IPS DF 4.7 (cell line): ENCODE measurements around the gene WNK2.
"Not testable (repeated sequence)": the region's sequence is repeated elsewhere in the genome, so short reads cannot be mapped to it uniquely, and the experiment has no call there.

Source experiments
- DNase-seq: peaks from one replicate; pipeline ENCODE4 v3.0.0-alpha.2; 2013; ENCODE audit warnings: low spot score; ENCODE audit errors: extremely low read depth

WNK2 gene

DNA sequence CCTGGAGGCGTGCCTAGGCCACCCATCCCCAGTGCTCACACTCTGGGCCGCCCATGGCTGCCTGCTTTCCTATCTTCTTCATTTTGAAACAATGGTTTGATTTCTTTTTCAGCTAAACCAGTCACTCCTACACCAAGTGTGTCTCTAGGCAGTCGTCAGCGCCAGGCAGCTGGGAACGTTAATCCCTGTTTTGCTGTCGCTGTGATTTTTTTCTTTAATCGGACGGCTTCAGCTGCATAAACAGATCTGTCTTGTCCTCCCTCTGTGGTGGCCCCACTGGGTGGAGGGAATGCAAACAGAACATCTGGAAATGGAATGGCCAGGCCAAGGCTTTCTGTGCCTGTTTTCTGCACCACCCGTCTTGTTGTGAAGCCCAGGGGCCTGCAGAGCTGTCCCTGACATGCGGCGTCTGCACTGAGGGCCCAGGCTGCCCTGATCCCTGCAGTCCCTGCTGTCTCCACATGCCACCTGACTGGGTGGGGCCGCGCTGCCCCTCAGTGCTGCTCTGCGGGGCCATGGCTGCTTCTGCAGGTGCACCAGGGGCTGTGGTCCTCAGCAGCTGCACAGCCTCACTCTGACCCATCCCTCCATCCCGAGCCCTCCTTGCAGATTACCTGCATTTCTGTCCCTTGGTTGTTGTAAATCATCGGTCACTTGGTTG, 51.5 kb downstream of the WNK2 start:
- no peak for DNase-seq

DNA sequence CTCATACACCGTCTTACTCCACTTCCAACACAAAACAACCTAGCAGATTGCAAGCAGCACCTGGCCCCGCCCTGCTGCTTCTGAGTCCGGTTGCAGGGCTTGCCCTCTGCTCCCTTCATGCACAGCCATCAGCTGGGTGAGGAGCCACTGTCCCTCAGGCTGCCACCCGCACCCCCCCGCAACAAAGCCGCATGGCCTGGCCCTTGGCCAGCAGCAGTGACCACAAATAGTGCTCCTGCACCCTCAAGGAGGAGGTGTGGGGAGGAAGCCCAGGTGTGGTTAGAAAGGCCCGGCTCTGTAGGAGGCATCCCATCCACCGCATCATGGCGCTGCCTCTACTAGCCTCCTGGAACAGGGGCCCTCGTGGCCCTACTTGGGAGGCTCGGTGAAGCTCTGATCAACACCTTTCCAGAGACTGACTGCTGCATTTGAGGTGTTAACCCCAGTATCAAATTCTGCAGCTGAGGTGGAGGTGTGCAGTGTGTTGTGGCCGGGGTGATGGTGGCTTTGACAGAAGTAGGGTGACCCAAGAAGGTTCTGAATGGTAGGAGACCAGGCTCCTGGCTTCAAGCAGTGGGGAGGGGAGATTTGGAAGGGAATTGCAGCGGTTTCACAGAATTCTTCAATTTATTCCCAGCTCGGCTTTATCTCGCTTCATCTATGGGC, 52.7 kb downstream of the WNK2 start:
- no peak for DNase-seq

DNA sequence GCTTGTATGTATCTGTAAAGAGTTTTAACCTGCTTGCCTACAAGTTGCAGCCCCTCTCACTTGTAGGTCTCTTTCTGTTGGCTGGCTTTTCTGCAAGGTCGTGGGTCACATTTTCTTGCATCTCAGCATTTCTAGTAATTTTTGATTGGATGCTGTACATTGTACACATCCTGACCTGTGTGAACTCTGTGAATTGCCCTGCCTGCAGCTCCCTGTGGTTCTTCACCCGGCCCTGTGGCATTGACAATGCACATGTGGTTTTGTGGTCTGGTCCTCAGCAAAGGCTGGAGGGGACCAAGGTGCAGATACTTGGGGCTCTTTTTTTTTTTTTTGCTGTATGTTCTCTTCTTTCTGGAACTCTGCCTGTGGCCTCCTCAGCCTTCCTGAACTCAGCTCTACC, 53.6 kb downstream of the WNK2 start:
- no peak for DNase-seq

DNA sequence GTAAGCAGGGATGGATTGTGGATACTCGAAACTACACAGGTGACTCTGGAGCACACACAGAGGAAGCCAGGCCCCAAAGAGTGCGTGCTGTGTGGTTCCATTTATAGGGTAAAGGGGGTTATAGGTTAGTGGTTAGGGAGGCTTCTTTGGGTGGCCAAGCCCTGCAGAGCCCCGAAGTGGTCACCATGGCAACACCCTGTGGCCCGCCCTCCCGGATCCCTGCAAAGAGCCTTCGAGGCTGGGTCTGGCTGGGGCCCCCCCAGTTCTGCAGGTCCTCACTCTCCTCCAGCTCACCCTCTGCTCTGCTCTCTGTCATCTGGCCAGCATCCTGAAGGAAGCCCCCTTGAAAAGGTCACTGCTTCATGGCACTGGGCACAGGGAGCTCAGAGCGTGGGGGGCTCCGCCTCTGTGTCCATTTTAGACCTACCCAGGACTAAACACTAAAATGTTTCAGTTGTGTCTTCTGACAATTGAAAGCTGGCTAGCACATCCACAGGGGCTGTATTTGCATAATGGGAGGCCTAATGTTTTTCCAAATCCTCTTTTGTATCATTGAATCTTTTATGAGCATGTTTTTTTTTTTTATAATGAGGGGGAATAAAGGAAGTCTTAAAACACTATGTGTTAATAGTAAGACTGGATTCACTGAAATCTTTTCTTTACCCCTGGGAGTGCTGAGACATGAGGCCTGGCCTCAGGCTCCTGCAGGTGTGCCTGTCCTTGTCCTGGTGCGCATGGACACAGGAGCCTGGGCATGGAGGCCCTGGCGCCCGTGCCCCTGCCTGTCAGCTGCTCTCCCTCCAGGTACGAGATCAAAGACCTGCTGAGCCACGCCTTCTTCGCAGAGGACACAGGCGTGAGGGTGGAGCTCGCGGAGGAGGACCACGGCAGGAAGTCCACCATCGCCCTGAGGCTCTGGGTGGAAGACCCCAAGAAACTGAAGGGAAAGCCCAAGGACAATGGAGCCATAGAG, 55.3 kb downstream of the WNK2 start:
- no peak for DNase-seq

DNA sequence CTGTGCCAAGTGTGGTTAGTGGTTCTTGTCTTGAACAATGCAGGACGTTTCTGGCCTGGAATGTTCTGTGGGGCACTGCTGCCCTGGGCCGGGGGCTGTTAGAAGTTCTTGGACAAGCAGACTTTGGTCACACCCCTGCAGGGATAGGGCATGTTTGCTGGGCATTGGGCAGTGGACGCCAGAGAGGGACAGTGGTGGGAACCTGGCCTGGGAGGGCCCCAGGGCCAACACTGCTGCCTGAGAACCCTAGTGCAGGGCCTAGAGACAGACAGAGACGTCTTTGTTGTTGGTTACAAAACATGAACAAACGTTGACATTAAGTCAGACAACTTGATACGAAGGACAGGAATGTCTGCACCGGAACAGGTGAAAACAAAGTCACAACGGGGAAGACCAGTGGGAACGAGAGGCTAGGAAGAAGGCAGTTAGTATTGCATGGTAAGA, 57.0 kb downstream of the WNK2 start:
- no peak for DNase-seq

DNA sequence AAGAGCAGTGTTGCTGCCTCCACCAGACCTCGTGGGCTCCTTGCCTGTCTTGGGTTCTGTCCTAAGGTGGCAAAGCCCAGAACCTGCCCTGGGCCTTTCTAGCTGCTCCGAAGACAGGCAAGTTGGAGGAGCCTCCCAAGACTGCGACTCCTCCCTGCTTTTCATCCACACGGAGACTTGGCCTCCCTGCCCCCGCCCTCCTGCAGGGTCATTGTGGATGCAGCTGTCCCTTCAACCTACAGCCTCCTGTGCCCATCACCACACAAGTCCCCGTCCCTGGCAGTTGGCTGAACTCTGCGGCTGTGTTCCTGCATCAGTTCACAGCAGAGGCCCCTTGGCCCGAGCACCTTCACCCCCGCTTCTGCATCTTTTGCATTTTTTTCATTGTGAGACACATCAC, 59.2 kb downstream of the WNK2 start:
- no peak for DNase-seq

DNA sequence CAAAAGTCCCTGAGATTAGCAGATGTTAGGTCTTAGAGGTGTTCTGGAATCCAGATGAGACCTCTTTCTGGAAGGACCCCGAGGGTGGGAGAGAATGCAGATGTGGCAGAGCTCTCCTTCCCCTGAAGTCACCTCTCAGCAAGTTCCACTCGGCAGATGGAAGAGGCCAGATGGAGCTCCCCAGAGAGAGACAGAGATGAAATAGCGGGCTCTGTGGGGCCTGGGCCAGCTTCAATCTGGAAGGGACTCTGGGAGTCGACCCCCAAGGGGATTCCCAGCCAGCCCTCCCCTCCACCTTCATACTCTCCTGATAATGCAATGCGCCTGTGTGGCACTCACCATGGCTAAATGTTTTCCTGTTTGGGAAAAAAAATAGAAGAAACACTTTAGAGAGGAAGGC, 60.2 kb downstream of the WNK2 start:
- DNase-seq = no peak

DNA sequence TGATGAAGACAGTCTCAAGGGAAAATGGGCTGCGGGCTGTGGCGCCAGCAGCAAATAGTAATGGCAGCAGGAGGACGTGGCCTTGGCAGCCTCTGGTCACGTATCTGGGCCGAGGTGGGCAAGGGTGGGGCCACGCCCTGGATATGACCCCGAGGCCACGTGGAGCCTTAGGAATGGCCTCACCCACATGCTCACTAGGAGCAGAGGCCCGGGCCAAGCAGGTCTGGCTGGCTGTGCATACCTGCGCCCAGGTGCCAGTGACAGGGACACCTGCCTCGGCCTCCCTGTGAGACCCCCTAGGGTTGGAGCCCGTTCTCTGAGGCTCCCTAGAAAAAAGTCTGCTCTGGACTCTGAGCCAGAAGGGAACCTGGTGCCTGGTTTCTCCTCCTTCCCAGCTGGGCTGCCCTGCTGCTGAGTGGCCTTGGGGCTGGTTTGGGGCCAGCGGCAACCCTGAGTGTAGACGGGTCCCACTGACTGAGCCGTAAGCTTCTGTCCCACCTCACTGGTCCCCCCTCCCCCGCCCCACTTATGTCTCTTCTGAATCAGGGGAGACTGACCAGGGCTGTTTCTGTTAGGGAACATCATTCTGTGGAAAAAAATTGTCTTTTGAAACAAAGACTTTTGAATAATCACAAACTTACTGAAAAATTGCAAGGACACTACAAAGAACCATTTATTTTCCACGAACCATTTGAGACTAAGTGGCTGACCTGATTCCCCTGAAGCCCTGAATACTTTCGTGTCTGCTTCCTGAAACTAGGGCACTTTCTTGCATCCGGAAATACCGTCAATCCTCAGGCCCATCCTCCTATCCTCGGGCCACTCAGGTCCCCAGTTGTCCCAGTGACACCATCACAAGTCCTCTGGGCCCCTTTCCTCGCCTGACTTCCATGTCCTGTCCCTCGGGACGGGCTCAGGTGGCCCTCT, 60.8 kb downstream of the WNK2 start:
- DNase-seq = no peak

DNA sequence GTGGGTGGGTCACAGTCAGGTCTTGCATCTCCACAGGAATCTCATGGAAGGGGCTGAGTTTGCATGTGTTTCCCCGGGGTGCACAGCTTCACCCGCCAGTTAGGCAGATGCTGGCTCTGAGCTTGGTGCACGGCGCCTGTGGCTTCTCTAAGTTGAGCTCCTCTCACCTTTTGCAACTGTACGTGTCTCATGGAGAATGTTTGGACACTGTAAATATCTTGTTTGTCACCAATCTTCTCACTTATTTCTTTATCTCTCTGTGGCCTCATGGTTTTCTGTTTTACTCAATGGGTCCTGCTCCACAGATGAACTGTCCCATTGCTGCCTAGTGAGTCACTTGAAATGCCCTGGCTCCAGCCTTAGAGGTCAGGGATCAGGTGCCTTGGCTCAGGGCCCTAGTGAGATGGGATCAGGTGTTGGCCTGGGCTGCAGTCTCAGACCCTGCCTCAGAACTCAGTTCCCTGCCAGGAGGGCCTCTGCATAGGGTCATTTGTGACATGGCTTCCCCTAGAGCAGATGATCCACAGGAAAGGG, 61.6 kb downstream of the WNK2 start:
- no peak for DNase-seq

DNA sequence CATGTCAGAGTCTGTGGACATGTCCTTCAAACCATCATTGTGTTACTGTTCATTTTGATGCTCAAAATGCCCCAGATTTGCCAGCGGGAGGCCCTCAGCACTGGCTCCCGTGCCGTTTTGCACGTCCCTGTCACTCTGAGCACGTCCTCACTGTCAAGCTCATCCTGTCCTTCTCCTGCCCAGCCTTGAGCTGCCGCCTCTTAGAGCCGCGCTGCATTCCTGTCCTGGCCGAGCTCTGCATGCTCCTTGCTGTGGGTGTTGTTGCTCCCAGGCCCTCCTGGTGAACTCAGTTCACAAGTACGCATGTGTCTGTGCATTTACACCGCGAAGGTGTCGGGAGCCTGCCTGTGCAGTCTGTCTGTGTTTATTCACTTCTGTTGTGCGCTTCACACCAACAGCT, 62.2 kb downstream of the WNK2 start:
- DNase-seq = no peak

DNA sequence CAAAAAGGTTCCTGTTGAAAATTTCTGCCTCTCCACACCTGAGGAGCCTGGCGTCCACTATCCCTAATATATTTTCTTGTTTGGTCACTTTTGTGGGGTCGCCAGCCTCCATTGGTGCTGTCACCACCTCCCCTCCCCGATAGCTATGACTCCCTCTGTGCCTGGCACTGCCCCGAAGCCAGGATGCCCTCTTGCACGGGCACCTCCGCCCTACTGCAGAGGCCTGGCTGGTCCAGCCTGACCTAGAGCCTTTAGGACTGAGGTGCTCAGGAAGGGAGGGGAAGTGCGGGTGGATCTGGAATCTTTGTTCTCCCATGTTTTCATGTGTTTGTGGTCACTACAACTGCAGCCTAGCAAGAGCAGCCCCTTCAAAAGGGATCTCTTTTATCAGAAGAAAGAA, 62.6 kb downstream of the WNK2 start:
- no peak for DNase-seq

DNA sequence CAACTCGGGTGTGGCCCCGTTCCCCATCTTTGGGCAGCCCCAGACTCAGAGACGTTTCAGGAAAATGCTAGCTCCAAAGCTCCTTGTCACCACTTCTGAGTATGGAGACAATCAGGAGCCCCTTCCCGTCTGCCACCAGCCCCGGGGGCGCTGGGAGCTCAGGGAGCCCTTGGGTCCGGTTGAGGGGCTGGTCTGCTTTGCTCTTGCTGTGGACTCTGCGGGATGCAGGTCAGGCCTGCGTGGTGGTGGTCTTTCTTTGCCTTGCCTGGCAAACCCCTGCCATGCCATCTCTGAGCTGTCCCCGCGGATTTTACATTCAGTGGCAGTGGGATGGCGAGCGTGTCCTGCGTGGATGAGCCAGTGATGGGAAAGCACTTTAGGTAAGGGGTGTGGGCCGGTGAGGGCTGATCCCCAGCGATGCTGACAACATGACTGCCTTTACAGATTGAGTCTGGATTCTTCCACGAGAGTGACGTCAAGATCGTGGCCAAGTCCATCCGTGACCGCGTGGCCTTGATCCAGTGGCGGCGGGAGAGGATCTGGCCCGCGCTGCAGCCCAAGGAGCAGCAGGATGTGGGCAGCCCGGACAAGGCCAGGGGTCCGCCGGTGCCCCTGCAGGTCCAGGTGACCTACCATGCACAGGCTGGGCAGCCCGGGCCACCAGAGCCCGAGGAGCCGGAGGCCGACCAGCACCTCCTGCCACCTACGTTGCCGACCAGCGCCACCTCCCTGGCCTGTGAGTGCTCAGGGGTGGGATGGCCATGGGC, 63.3 kb downstream of the WNK2 start:
- no peak for DNase-seq

DNA sequence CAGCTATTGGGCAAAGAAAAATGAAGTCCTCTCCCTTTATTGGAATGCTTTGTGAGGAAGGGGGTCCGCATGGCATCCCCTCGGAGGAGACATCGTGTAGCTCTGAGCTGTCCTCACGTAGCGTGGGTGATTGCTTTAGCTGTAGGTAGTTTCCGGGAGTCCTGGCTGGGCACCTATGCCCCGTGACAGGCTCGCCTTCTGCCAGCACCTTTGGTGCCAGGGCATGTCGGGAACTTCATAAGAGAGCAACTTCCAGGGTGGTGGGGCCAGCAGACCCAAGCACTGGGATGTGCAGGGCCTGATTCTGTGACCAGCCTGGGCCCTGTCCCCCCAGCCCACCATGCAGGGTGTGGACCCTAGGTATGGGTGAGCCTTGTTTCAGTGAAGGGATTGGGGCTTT, 64.0 kb downstream of the WNK2 start:
- no peak for DNase-seq

DNA sequence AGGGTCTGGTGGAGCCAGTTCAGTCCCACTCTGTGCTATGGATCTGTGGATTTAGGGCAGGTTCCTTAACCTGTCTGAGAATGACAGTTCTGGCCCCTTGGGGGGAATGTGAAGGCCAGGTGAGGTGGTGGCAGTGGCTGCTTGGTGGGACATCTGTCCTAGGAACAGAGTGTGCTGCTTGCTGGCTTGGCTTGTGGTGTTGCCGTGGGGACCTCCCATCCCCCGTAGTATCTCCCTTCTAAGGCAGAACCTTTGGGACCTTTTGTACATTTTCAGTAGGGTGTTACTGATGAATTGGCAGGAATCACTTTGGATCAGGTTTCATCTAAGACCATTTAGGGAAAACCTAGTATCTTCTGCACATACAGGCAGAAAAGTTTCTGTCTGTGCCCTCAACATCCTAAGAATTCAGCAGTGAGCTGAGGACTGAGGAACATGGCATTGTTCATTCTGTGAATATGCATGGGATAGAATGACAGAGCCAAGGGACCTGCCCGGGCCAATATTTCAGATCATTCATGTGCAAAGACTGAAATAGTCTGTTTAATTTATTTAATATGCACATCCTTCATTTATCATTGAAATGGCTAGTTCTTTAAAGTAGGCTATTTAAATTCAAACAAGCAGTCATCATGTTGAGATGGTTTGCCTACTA, 64.6 kb downstream of the WNK2 start:
- DNase-seq = no peak

DNA sequence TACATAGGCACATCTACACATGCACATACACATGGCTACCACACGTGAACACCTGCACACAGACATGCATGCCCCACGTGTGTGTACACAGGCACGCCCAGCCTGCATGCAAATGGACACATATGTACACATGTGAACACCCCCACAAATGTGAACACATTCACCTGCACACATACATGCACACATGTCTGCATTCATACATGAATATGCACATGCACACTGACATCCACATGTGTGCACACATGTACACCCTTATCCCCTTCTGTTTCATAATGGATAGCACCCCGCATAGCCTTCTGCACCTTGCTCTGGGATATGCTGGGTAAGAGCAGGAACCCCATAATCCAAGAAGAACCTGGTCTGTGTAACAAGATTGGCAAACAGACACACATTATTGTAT, 66.2 kb downstream of the WNK2 start:
- no peak for DNase-seq

DNA sequence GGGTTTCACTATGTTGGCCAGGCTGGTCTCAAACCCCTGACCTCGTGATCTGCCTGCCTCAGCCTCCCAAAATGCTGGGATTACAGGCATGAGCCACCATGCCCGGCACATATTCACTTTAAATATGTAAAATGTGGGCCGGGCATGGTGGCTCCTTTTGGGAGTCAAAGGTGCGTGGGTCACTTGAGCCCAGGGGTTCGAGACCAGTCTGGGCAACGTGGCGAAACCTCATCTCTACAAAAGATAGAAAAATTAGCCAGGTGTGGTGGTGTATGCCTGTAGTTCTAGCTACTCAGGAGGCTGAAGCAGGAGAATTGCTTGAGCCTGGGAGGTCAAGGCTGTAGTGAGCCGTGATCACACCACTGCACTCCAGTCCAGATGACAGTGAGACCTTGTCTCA, 67.4 kb downstream of the WNK2 start:
- DNase-seq = not testable (repeated sequence)

DNA sequence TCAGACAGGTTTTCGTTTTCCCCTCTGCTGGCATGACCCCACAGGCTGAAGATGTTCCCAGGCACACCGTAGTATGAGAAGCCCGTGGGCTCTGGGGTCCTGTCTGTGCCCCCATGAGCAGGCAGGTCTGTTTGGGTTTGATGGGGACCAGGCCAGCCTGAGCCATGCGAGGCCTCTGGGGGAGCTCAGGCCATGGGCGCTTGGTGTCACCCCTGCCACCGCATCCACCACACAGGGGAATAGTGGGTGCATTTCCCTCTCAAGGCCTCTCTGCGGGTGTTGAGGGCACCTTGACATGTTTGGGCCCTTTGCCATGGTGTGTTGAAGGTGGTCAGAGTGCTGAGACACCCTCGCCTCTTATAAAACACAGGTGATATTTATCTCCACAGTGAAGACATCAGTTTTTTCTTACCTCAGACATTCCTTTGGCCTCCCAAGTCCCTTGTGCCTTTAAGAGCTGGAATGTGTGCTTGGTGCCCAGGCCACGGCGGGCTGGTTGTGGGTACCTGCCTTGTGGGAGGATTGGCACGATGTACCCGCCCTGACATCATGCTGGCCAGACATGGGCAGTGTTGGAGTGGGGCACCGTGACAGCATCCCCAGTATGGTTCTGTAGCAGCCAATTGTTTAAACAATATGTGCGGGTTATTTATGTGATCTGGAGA, 68.3 kb downstream of the WNK2 start:
- no peak for DNase-seq

DNA sequence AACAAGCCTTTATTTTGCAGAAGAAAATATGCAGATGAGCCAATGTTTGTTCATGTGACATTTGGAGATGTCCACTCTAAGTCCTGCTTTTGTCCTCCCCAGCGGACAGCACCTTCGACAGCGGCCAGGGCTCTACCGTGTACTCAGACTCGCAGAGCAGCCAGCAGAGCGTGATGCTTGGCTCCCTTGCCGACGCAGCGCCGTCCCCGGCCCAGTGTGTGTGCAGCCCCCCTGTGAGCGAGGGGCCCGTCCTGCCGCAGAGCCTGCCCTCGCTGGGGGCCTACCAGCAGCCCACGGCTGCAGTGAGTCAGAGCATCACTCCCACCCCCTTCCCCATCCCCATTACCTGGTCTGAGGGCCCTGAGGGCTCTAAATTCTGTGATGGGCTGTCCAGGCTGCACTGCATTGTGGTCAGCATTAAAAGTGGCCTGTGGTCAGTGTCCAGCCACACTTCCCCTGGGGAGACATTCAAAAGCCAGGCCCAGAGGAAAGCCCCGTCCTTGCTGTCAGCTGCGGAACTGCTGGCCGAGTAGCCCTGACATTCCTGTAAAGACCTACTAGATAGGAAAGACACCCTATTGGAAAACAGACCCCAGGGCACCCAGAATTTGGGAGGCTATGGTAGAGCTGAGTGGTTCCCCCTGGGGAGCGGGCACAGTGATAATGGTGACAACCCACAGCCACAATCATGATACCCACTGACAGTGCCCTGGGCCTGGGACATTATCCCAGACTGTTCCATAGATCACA, 69.0 kb downstream of the WNK2 start:
- no peak for DNase-seq
